ENCODE measurements around the gene GABRP.

- TF ChIP-seq CTCF (IDR thresholded peaks at IDR 0.05) (no peak), POLR2A (IDR thresholded peaks at IDR 0.05) (no peak)
Measured at GRCh38 chr5:170783498-170784247, at the start of gene GABRP.

All from adrenal gland (tissue), 5 donors.